ENCODE data around the gene CNTNAP2.

Gene CNTNAP2

DNA sequence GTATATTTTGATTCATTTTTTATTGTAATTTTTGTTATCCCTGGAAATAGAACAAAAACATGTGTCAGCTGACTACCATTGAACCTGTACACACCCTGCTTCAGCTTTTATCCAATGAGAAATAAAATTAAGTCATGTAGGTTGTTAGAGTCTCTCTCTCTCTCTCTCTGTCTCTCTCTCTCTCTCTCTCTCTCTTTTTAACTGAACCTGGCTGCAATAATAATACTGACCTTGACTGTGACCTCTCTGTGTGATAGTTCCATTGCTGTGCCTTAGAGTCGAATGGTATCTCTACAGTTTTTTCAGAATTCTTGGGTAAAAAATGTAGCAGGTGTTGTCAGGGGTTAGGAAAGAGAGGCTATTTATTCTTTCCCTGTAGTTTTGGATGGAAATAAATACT lies 637.8 kb downstream of the CNTNAP2 start:
- H3K27ac ChIP-seq = no peak overlapping the region
- no peak for TF ChIP-seq ZFX (IDR thresholded peaks at IDR 0.05)
- TF ChIP-seq, protein P1, sequence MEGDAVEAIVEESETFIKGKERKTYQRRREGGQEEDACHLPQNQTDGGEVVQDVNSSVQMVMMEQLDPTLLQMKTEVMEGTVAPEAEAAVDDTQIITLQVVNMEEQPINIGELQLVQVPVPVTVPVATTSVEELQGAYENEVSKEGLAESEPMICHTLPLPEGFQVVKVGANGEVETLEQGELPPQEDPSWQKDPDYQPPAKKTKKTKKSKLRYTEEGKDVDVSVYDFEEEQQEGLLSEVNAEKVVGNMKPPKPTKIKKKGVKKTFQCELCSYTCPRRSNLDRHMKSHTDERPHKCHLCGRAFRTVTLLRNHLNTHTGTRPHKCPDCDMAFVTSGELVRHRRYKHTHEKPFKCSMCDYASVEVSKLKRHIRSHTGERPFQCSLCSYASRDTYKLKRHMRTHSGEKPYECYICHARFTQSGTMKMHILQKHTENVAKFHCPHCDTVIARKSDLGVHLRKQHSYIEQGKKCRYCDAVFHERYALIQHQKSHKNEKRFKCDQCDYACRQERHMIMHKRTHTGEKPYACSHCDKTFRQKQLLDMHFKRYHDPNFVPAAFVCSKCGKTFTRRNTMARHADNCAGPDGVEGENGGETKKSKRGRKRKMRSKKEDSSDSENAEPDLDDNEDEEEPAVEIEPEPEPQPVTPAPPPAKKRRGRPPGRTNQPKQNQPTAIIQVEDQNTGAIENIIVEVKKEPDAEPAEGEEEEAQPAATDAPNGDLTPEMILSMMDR (conservative IDR thresholded peaks at IDR 0.05) = no peak

DNA sequence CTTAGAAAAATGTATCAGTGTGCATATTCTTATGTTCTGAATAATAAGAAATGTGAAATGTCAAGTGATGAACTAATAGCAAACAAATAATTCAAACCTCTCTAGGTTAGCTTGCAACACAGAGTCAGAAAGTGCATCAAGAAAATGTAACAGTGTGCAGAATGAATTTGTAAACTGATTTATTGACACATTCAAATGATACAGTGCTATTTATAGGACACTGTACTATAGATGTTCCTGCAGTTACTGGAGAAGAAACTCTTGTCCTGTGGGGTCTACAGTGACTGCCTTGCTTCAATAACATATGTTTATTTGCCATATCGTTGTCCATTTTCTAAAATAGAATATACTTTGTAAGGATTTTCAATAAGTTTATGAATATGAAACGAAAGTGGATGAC lies 639.0 kb downstream of the CNTNAP2 start:
- no peak overlapping the region for H3K27ac ChIP-seq
- TF ChIP-seq ZFX (IDR thresholded peaks at IDR 0.05) = no peak
- TF ChIP-seq, protein P1 (conservative IDR thresholded peaks at IDR 0.05) = no peak

DNA sequence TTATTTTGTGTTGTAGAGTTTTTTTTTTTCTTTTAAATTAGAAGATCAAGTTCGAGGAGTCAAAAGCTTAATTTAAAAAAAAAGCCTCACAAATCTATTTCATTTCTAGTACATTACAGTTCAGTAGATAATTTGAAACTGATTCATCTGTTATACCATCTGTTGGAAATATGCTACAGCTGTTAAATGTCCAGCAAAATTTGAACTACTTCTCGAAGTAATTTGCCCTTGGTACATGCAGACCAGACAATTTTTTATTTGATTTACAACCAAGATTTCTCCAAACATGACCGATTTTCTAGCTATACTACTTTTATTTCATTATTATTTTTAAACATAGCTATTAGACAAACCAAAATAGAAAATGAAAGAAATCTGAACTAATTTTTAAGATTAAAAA lies 647.9 kb downstream of the CNTNAP2 start:
- TF ChIP-seq, protein P1 (conservative IDR thresholded peaks at IDR 0.05) = no peak
- no peak for TF ChIP-seq ZFX (IDR thresholded peaks at IDR 0.05)
- H3K27ac ChIP-seq = no peak overlapping the region

DNA sequence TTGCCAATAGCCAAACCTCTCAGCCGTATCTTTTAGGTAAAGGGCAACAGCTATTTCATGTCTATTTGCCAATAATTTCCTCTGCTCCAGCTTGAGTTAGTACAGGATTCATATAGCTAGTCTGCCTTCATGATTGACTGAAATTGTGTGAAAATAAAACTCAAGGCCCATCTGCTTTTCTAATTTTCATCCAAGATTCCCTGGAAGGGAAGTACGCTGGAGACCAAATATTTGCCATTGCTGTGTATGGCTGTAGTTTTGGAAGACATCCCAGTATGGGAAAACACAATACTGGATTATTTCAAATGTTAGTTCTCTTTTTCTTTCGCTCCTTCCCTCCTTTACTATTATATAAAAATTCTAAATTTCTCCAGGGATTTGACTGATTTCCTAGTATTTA lies 652.4 kb downstream of the CNTNAP2 start:
- no peak overlapping the region for H3K27ac ChIP-seq
- TF ChIP-seq, protein P1 (conservative IDR thresholded peaks at IDR 0.05) = no peak
- no peak for TF ChIP-seq ZFX (IDR thresholded peaks at IDR 0.05)

DNA sequence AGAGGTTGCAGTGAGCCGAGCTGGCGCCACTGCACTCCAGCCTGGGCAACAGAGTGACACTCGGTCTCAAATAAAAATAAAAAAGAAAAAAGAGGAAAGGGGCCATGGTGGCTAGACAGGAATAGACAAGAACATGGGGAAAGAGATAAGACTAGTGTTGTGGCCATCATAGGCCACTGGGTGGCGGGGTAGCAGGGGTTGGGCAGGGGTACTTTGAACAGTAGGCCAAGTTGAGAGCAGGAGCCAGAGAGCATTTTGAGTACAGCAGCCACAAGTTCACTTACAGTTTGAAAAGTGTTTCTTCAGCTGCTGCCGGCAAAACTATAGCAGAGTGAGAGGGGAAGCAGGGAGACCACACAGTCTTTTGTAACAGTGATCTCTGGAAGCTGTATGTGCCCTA lies 656.0 kb downstream of the CNTNAP2 start:
- no peak overlapping the region for H3K27ac ChIP-seq
- no peak for TF ChIP-seq ZFX (IDR thresholded peaks at IDR 0.05)
- TF ChIP-seq, protein P1 (conservative IDR thresholded peaks at IDR 0.05) = peak; percentile 55

DNA sequence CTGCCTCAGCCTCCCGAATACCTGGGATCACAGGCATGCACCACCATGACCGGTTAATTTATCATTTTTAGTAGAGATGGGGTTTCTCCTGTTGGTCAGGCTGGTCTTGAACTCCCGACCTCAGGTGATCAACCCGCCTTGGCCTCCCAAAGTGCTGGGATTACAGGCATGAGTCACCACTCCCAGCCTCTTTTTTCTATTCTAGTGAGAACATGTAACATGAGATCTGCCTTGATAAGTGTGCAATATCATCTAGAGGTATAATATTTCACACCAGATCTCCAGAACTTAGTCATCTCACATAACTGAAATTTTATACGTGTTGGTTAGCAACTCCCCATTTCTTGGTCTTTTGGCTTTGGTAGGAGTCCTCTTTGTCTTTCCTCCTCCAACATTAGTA lies 656.9 kb downstream of the CNTNAP2 start:
- no peak for TF ChIP-seq ZFX (IDR thresholded peaks at IDR 0.05)
- TF ChIP-seq, protein P1 (conservative IDR thresholded peaks at IDR 0.05) = no peak
- no peak overlapping the region for H3K27ac ChIP-seq

DNA sequence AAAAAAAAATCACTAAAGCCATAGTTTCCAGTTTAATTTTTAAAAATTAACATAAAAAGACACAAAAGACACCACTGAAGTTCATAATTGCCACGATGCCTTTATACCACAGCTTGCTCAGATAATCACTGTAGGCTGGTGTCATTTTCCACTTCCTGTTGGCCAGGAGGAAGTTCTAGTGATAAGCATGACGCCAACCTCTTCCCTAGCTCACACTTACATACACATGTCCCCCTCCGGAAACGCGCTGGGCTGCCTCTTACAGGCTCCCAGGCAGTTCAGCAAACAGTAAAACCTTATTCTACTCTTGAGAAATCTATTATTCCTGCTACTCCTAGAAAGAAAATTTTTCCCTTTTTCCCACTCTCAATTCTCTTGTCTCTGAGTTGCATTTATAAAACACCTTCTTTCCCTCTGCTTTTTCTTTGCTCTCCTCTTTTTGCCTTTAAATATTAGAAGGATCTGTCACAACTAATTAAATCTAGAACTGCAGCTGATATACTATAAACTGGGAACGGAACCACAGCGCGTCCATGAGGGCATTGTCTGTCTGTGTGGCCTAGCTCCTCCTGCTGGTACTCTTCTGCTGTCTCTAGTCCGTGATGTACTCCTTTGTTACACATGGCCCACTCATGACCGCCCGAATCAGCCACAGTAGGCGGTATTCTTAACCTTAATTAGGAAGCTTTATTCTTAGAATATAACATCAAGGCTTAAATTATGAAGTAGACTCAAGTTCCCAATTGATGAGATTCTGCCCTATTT lies 664.9 kb downstream of the CNTNAP2 start:
- TF ChIP-seq, protein P1 (conservative IDR thresholded peaks at IDR 0.05) = peak; percentile 45
- TF ChIP-seq ZFX (IDR thresholded peaks at IDR 0.05) = no peak
- no peak overlapping the region for H3K27ac ChIP-seq

Data from C4-2B (cell line).